ENCODE measurements around the gene DMRTA2.

Gene DMRTA2

DNA sequence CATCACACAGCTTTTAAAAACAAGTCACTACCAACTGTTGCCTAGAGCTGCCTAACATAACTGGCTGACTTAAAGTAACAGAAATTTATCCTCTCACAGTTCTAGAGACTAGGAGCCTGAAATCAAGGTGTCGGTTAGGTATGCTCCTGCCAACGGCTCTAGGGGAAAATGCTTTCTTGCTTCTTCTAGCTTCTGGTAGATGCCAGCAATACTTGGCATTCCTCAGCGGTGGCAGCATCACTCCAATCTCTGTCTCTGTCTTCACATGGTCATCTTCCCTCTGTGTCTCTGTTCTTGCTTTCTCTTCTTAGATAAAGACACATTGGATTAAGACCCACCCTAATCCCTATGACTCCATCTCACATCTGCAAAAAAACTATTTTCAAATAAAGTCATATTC lies 51.5 kb downstream of the DMRTA2 start:
- DNase-seq = no peak

DNA sequence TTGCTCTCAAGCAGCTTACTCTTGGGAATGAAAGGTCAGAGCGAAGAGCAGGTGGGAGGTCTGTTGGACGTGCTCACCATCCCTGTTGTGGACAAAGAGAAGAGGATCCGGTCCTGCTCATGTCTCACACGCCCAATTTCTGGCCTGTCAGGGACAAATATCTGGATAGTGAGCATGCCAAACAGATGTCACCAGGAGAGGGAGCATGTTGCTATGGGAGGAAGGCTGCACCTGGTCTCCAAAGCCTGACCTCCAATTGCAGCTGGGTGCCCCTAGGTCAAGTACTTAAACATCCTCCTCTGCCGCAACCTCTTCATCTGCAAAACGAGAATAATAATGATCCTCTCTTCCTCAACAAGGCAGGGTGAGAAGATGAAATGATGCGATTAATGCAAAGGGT lies 53.4 kb downstream of the DMRTA2 start:
- no peak for DNase-seq

DNA sequence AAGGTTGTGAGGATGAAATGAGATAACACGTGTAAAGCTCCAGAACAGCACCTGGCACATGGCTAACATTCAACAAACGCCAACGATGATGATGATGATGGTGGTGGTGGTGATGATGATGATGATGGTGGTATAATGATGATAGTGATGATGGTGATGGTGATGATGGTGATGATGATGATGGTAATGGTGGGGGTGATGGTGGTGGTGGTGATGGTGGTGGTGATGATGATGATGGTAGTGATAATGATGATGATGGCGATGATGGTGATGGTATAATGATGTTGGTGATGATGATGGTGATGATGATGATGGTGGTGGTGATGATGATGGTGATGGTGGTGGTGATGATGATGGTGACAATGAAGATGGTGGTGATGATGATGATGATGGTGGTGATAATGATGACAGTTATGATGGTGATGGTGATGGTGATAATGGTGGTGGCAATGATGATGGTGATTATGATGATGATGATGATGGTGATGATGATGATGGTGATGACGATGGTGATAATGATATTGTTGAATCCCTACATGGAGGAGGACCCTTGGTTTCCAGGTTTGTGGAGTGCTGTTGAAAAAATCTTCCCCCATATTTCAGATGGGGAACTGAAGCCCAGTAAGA lies 54.1 kb downstream of the DMRTA2 start:
- DNase-seq = no peak

DNA sequence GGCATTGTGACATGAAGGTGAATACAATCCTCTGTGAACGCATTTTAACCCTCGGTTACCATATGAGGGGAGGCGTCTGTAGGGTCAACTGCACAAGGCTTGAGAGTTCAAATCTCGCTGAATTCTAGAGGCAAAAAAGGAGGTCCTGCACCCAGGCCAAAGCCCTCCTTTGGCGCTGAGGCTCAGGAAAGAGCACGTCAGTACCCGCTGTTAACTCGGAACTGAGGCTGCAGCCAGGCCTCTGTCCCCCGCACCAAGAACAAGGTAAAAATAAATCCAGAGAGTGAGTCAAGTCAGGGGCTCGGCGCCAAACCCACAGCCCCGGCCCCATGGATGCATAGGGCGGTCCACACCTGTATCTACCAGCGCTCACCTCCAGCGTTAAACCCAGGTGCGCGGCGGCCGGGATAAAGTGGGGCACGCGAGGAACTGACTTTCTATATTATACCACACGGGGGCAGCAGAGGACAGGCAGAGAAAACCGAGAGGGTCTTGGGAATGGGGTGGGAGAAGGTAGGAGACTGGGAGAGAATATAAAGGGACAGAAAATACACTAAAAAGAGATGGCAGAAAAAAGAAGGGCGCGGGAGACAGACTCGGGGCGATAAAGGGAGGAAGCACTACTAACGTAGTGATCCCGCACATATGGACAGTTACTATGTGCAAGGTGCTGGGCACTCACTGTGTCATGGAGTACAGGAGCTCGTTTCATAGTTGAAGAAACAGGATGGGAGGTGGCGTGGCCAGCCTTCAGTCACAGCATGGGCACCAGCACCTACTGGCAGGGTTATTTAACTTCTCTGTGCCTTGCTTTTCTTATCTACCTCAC lies 54.9 kb downstream of the DMRTA2 start:
- no peak for DNase-seq
